H1 (cell line): Measurements from ENCODE around the gene CACNB2. TPM values are rescaled to one million over a fixed set of nuclear protein-coding genes. Genes with fewer than 3 reads are reported as not detected.

ENCODE experiments used
- BRCA1 ChIP-seq: IDR thresholded peaks from 2 replicates; pipeline ENCODE4 v1.6.1; 2012; ENCODE audit warnings: low read depth, low read length, improper control_type of control experiment
- CREB1 ChIP-seq: IDR thresholded peaks from 2 replicates; pipeline ENCODE4 v1.6.1; 2012; ENCODE audit warnings: inconsistent platforms
- JUND ChIP-seq: IDR thresholded peaks from 2 replicates; pipeline ENCODE4 v1.6.1; 2011; ENCODE audit warnings: mild to moderate bottlenecking, improper control_type of control experiment, low read length
- KDM4A ChIP-seq: IDR thresholded peaks from one replicate; pipeline ENCODE4 v1.7.1; 2012; ENCODE audit warnings: low read depth, mild to moderate bottlenecking, moderate library complexity, low read length, inconsistent platforms; ENCODE audit not compliant: severe bottlenecking
- RXRA ChIP-seq: IDR thresholded peaks from 2 replicates; pipeline ENCODE4 v1.6.1; 2011; ENCODE audit warnings: low read depth, mild to moderate bottlenecking, low read length, moderate library complexity; ENCODE audit not compliant: insufficient read depth
- SP2 ChIP-seq: IDR thresholded peaks from 2 replicates; pipeline ENCODE4 v1.6.1; 2012; ENCODE audit warnings: mild to moderate bottlenecking, low read length, inconsistent platforms
- polyA plus RNA-seq, 7 experiments: library from polyadenylated mRNA; depleted of rRNA in 3 of 7; stranded (reverse) in 5 of 7; unstranded in 2 of 7; fragments of >200 nt in 5 of 7; fragments of 200-250 nt in 2 of 7; gene quantifications; 1 replicate in 5 of 7; 2 replicates in 1 of 7; 4 replicates in 1 of 7; pipeline versions ENCODE4 v1.2.1 to v1.2.3, GENCODE V29; 2011 to 2013; ENCODE audit warnings: missing spikeins in 2 of 7, mixed read lengths in 2 of 7
- total RNA-seq: library from RNA; stranded (reverse); fragmentation: NEBNext Ultra II Directional; extraction: Animal tissue kit (Norgen Biotek cat#: 25700); gene quantifications from 2 replicates; pipeline ENCODE4 v1.2.1, GENCODE V29; 2021

Gene CACNB2
- total and polyA plus RNA-seq, 2 of the 8 experiments (the other 6 are each of a cell fraction or from before 2014, with no cell fraction given), result 2.4 to 3.2 TPM

- TF ChIP-seq JUND (no peak), RXRA (no peak), KDM4A (no peak), CREB1 (no peak), BRCA1 (no peak), SP2 (no peak)
These were observed 361.0 kb downstream of the CACNB2 start (continued) for GRCh38 chr10:18501198-18501597.
